Measurements from ENCODE around the gene PPP1R16B.

PPP1R16B gene

GRCh38 chr20:38900606-38901005 lies 95.1 kb downstream of the PPP1R16B start:
- FAIRE-seq, result no peak

DNA sequence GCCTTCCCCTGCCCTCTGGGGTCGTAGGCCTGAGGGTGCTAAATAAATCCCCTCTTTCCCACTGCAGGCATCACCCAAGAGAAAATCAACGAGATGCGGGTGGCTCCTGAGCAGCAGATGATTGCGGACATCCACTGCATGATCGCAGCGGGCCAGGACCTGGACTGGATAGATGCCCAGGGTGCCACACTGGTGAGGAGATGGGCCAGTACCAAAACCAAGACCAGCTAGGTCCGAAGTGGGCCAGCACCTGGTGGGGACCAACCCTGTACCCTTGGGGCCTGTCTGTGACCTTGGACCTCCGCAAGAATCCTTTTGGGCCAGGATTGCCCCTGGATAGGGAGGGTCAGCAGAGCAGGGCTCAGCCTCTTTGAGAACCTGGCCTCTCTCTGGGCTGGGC lies 97.1 kb downstream of the PPP1R16B start:
- FAIRE-seq, result no peak

DNA sequence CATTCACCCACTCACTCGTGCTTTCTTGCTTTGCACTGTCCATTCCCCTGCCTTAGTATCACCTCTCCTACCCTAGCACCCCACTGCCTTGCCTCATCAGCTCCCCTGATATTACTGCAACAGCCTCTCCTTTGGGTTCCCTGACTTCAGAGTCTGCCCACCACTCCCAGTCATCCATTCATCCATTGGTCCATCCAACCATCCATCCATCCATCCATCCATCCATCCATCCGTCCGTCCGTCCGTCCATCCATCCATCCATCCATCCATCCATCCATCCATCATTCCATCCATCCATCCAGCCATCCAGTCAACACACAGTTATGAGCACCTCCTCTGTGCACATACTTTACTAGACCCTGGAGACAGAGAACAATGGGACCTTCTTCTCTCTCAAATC lies 97.8 kb downstream of the PPP1R16B start:
- no peak for FAIRE-seq

DNA sequence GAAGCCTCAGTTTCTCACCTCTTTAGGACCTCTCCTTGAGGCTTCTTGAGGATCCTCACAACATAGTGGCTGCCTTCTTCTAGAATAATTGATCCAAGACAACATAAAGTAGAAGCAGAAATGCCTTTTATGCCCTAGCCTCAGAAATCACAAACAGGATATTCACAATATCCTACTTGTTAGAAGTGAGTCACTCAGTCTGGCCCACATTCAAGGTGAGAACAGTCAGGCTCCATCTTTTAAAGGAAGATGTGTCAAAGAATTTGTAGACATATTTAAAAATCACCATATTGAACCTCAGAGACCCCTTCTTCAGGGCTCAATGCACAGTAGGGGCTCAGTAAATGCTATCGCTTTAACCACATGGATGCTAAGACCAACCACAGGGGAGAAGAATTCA lies 99.9 kb downstream of the PPP1R16B start:
- FAIRE-seq, result no peak

GRCh38 chr20:38907918-38908677 lies 102.6 kb downstream of the PPP1R16B start:
- no peak for FAIRE-seq

GRCh38 chr20:38915355-38915754 lies 109.9 kb downstream of the PPP1R16B start:
- no peak for FAIRE-seq

GRCh38 chr20:38917657-38918056 lies 112.2 kb downstream of the PPP1R16B start:
- FAIRE-seq, result no peak

DNA sequence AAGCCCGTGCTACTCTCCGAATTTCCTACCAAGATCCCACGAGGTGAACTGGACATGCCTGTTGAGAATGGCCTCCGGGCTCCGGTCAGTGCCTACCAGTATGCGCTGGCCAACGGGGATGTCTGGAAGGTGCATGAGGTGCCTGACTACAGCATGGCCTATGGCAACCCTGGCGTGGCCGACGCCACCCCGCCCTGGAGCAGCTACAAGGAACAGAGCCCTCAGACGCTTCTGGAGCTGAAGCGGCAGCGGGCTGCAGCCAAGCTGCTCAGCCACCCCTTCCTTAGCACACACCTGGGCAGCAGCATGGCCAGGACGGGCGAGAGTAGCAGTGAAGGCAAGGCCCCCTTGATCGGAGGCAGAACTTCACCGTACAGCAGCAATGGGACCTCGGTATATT lies 112.7 kb downstream of the PPP1R16B start:
- no peak for FAIRE-seq

- FAIRE-seq, result no peak
These were observed 114.2 kb downstream of the PPP1R16B start for GRCh38 chr20:38919683-38920082.

DNA sequence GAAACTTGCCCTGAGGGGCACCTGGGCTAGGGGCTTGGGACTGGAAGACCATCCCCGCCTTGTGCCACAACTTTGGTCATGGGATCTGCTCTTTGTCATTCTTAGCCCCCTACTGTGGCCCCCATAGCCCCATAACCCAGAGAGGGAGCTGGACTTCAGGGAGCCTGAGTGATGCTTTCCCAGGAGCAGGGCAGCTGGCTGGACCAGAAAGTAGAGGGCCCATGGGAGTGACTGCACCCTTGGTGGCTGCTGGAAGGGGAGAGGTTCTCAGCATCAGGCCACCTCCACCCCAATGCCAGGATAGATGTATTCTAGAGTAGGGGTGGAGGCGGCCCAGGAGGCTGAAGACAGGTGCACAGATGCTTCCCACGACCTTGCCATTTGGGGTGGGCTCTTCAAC lies 114.9 kb downstream of the PPP1R16B start:
- no peak for FAIRE-seq

DNA sequence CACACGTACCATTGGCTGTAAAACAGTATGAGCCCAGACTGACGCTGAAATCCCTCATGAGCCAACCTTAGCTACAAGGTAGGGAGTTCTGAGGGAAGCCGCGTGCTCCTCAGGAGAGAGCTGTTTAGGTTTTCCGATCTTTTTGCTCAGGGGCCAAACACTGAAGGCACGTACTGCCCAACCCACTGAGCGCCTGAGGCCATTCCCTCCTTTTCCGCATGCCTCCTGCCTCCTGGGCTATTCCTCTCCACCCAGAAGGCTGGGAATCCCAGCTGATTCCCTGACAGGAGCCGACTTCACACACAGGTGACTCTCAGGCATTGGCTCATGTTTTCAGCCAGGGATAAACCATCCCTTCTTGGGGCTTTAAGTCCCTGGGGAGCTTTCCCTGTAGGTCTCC lies 115.4 kb downstream of the PPP1R16B start:
- FAIRE-seq, result no peak

GRCh38 chr20:38924718-38925117 lies 119.2 kb downstream of the PPP1R16B start:
- FAIRE-seq, result no peak

DNA sequence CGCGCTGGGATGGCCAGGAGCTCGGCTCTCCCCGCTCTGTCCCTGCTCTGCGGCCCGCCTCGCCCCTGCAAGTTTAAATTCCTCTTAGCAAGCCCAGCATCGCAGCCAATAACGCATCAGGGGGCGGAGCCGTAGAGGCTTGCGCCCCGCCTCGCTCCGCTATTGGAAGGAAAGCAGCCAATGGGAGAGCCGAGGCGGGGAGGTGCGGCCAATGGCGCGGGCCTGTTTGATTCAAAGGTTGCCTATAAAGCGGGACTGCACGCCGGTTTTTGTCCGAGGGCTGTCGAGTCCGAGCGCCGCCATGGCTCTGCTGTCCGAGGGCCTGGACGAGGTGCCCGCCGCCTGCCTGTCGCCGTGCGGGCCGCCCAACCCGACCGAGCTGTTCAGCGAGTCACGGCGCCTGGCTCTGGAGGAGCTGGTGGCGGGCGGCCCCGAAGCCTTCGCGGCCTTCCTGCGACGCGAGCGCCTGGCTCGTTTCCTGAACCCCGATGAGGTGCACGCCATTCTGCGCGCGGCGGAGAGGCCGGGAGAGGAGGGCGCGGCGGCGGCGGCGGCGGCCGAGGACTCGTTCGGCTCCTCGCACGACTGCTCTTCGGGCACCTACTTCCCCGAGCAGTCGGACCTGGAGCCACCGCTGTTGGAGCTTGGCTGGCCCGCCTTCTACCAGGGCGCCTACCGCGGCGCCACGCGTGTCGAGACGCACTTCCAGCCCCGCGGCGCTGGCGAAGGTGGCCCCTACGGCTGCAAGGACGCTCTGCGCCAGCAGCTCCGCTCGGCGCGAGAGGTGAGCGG lies 120.8 kb downstream of the PPP1R16B start, which contains the start of gene FAM83D:
Gene FAM83D, plus strand, starts transcription at position 276 of the 792 bp plus-strand sequence. Its CDS starts 26 bp downstream, at position 302.
- FAIRE-seq, result peak; percentile 69

DNA sequence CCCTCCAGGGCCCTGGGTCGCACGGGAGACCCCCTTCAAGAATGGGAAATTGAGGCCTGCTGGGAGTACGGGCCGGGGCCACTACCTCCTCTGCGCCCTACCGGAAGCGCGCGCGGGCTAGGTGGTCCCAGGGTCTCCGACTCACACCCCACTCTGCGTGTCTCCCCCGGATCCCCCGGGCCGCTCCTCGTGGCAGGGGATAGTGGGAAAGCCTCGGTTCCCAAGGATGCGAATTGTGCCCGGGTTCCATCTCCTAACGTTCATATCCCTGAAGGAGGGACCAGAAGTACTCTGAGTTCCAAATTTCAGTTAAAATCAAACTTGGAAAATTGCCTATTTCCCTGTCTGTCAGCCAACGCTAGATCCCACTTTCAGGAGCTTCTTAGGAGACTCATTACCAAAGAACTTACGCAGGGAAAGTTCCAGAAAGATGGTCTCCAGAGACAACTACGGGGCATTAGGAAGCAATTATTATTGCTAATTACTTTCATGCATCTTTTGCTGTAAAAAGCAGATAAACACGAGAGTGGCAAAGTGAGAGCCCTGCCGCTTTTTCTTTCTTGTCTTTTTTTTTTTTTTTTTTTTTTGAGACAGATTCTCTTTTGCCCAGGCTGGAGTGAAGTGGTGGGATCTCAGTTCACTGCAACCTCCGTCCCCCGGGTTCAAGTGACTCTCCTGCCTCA lies 121.6 kb downstream of the PPP1R16B start:
- no peak for FAIRE-seq

DNA sequence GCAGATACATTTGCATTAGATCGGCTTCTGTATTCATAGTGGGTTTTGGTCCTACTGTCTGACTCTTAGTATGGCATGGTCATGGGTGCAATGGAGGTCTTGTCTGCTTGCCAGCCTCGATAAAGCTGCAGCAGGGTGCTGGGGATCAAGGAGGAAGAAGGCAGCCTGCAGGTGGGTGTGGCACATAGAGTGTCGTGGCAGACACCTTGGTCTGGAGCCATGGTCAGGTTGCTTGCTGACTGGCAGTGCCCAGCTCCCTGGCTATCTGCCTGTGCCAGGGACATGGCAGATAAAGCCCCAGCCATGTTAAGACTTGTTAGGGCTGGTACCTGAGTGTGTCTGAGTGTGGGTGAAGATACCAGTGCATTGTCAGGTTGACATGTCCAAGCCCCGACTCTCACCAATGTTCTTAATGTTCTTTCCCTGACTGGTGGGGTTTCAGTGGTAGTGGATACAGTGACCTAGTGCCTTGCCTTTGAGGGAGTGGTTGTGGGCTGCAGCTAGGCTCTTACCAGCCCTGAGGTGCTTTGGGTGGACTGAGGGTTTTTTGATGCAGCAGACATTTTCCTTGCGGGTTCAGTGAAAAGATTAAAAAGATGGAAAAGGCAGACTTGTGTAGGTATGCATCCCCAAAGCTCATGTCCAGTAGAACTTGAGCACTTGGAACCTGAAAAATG lies 122.5 kb downstream of the PPP1R16B start:
- FAIRE-seq, result no peak

GRCh38 chr20:38930242-38930569 lies 124.7 kb downstream of the PPP1R16B start:
- no peak for FAIRE-seq

- no peak for FAIRE-seq
These were observed 126.5 kb downstream of the PPP1R16B start for GRCh38 chr20:38931984-38932383.

DNA sequence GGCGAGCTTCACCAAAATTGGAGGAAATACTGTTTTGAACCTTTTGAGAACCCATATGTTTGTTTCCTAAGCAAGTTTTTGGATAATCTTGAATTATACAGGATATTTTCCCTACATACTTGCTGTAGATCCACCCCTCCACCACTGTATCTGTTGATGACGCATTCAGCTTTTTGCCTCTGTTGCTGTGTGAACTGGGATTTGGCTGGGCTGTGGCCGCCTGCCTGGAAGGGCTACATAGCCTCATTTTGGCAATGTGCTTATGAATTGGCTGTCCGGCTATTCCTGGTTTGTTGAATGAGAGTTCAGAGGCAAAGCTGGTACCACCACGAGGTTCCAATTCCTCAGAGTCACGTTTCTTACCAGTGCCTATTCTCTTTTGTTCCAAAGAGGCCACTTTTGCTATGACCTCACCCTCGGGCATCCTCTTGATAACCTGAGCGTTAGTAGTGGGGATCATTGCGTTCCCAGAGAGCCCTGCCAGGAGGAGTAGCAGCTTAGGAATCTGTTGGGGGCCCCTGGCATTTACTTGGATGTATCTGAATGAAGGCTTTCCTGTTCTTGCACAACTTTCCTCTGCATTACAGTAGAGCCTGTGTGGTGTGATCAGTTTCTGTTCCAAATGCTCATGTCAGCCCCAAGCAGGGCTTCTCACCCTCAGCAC lies 127.1 kb downstream of the PPP1R16B start:
- FAIRE-seq, result no peak

GRCh38 chr20:38934530-38934929 lies 129.0 kb downstream of the PPP1R16B start:
- FAIRE-seq, result no peak

GRCh38 chr20:38935285-38935684 lies 129.8 kb downstream of the PPP1R16B start:
- FAIRE-seq, result no peak

DNA sequence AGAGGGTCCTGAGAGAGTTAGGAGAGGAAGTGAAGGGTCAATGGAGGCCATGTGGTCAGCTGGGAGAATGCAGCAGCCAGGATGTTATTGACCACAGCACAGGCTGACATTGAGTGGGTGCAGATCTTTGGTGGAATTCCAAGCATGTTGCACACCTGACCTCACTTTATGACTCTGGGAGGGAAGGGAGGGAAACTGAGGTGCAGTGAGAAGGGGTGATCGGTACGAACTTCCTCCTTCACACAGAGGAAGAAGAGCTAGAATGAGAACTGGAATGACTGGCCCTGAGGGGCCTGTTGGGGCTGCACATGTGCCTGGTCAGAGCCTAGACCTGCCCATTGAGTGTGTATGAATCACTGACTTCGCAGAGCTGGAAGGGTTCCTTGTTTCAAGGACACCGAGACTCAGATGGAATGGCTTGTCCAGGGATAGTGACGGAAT lies 130.5 kb downstream of the PPP1R16B start:
- no peak for FAIRE-seq

GRCh38 chr20:38937000-38937399 lies 131.5 kb downstream of the PPP1R16B start:
- FAIRE-seq, result no peak
